ENCODE data around the gene EMC8.
"Not testable (repeated sequence)": the region's sequence is repeated elsewhere in the genome, so short reads cannot be mapped to it uniquely, and the experiment has no call there.

The EMC8 gene

GRCh38 chr16:85810097-85810741 lies 10.9 kb upstream of the EMC8 start:
- Histone ChIP-seq H3K4me1 (ENCODE audit: control insufficient read depth in 1 of 2, insufficient read depth in 2 of 2, low read length in 2 of 2) (no peaks in the 10 kb centered on the region), H3K4me3 (ENCODE audit: low read depth in 1 of 2, low read length in 2 of 2) (no peak overlapping the region), H3K27ac (ENCODE audit: low read length) (no peak overlapping the region), H3K36me3 (ENCODE audit: control insufficient read depth in 1 of 2, insufficient read depth in 2 of 2, low read length in 2 of 2) (peaks cover 15 to 21% of the 10 kb centered on the region in 2 donors), H3K27me3 (ENCODE audit: low read depth, low read length) (no peaks in the 10 kb centered on the region), H3K9me3 (ENCODE audit: control insufficient read depth in 1 of 2, low read length in 2 of 2) (no peaks in the 10 kb centered on the region)

DNA sequence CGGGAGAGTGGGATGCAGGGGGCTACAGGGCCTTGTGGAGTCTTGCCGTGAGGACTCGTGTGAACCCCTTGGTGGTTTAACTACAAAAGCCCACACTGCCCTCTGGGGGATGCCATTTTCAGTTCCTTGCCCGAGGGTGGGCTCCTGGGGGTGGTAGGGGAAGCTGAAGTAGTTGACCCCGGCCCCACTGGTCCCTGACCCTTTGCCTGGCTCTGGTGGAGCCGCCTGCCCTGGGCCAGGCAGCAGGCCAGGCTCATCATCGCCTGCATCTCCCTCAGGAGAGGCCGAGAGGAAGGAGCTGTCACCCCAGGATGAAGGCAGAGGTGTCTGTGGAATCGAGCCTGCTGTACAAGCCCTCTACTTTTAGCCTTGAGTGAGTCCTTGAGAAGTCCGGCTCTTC lies 10.3 kb upstream of the EMC8 start:
- Histone ChIP-seq H3K9me3 (ENCODE audit: control insufficient read depth in 1 of 2, low read length in 2 of 2) (no peaks in the 10 kb centered on the region), H3K4me1 (ENCODE audit: control insufficient read depth in 1 of 2, insufficient read depth in 2 of 2, low read length in 2 of 2) (no peaks in the 10 kb centered on the region), H3K4me3 (ENCODE audit: low read depth in 1 of 2, low read length in 2 of 2) (no peak overlapping the region), H3K36me3 (ENCODE audit: control insufficient read depth in 1 of 2, insufficient read depth in 2 of 2, low read length in 2 of 2) (peaks cover 20 to 27% of the 10 kb centered on the region in 2 donors), H3K27me3 (ENCODE audit: low read depth, low read length) (no peaks in the 10 kb centered on the region), H3K27ac (ENCODE audit: low read length) (no peak overlapping the region)

DNA sequence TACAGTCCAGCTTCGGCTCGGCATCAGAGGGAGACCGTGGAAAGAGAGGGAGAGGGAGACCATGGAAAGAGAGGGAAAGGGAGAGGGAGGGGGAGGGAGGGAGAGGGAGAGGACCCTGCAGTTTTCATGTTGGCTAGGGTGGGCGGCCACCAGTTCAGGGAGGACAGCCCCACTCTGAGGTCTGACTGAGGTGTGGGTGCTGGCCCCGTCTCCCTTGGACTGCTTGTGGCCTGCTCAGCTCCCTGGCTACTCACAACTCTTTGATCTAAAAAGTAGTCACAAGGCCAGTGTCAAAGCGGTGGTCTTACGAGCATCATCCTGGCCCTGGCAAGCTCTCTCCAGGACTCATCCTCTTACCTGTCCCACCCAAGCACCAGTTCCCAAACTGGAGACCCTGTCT lies 9.6 kb upstream of the EMC8 start:
- Histone ChIP-seq H3K27ac (ENCODE audit: low read length) (no peak overlapping the region), H3K9me3 (ENCODE audit: control insufficient read depth in 1 of 2, low read length in 2 of 2) (no peaks in the 10 kb centered on the region), H3K27me3 (ENCODE audit: low read depth, low read length) (no peaks in the 10 kb centered on the region), H3K36me3 (ENCODE audit: control insufficient read depth in 1 of 2, insufficient read depth in 2 of 2, low read length in 2 of 2) (peaks cover 22 to 31% of the 10 kb centered on the region in 2 donors), H3K4me3 (ENCODE audit: low read depth in 1 of 2, low read length in 2 of 2) (no peak overlapping the region), H3K4me1 (ENCODE audit: control insufficient read depth in 1 of 2, insufficient read depth in 2 of 2, low read length in 2 of 2) (no peaks in the 10 kb centered on the region)

- not testable (repeated sequence) for H3K4me3 ChIP-seq (ENCODE audit: low read depth in 1 of 2, low read length in 2 of 2); H3K27ac ChIP-seq (ENCODE audit: low read length); H3K27me3 ChIP-seq (ENCODE audit: low read depth, low read length); H3K9me3 ChIP-seq (ENCODE audit: control insufficient read depth in 1 of 2, low read length in 2 of 2); H3K4me1 ChIP-seq (ENCODE audit: control insufficient read depth in 1 of 2, insufficient read depth in 2 of 2, low read length in 2 of 2)
- H3K36me3 ChIP-seq (ENCODE audit: control insufficient read depth in 1 of 2, insufficient read depth in 2 of 2, low read length in 2 of 2): peaks cover 29 to 39% of the 10 kb centered on the region in 2 donors
Observed at GRCh38 chr16:85808104-85808503, 8.8 kb upstream of the EMC8 start.

- H3K27ac ChIP-seq (ENCODE audit: low read length); H3K9me3 ChIP-seq (ENCODE audit: control insufficient read depth in 1 of 2, low read length in 2 of 2); H3K4me3 ChIP-seq (ENCODE audit: low read depth in 1 of 2, low read length in 2 of 2); H3K4me1 ChIP-seq (ENCODE audit: control insufficient read depth in 1 of 2, insufficient read depth in 2 of 2, low read length in 2 of 2); H3K27me3 ChIP-seq (ENCODE audit: low read depth, low read length): not testable (repeated sequence)
- peaks cover 37 to 44% of the 10 kb centered on the region in 2 donors for H3K36me3 ChIP-seq (ENCODE audit: control insufficient read depth in 1 of 2, insufficient read depth in 2 of 2, low read length in 2 of 2)
Observed at GRCh38 chr16:85807340-85807739, 8.0 kb upstream of the EMC8 start.

GRCh38 chr16:85806539-85806938 lies 7.2 kb upstream of the EMC8 start:
- H3K27me3 ChIP-seq (ENCODE audit: low read depth, low read length): no peaks in the 10 kb centered on the region
- H3K9me3 ChIP-seq (ENCODE audit: control insufficient read depth in 1 of 2, low read length in 2 of 2): no peaks in the 10 kb centered on the region
- H3K36me3 ChIP-seq (ENCODE audit: control insufficient read depth in 1 of 2, insufficient read depth in 2 of 2, low read length in 2 of 2): peaks cover 45 to 52% of the 10 kb centered on the region in 2 donors
- H3K4me1 ChIP-seq (ENCODE audit: control insufficient read depth in 1 of 2, insufficient read depth in 2 of 2, low read length in 2 of 2): peaks cover 0 to 7% of the 10 kb centered on the region in 2 donors
- H3K4me3 ChIP-seq (ENCODE audit: low read depth in 1 of 2, low read length in 2 of 2): no peak overlapping the region
- no peak overlapping the region for H3K27ac ChIP-seq (ENCODE audit: low read length)

DNA sequence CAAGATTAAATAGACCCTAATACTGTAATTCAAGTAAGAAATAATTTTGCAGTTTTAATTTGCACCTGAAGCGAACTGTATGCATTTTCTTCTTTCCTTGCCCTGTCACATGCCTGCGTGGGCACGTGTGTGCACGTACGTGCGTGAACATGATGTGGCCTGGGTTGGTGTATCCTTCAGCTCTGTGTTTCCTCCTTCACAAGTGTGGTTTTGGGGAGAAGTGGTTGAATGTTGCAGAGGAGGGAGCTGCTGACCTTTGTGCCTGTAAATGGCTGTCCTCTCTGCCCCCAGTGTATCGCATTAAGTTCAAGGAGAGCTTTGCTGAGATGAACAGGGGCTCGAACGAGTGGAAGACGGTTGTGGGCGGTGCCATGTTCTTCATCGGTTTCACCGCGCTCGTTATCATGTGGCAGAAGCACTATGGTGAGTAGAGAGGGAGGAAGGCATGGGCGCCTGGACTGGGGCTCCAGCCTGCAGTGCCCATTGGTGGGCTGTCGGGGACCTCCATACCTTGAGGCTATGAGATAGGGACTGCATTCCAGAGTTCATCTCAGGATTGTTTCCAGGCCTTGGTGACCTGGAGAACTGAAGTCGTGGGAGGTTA lies 6.2 kb upstream of the EMC8 start:
- H3K27me3 ChIP-seq (ENCODE audit: low read depth, low read length): no peaks in the 10 kb centered on the region
- no peak overlapping the region for H3K4me3 ChIP-seq (ENCODE audit: low read depth in 1 of 2, low read length in 2 of 2)
- H3K4me1 ChIP-seq (ENCODE audit: control insufficient read depth in 1 of 2, insufficient read depth in 2 of 2, low read length in 2 of 2): peaks cover 0 to 17% of the 10 kb centered on the region in 2 donors
- no peak overlapping the region for H3K27ac ChIP-seq (ENCODE audit: low read length)
- H3K9me3 ChIP-seq (ENCODE audit: control insufficient read depth in 1 of 2, low read length in 2 of 2): no peaks in the 10 kb centered on the region
- H3K36me3 ChIP-seq (ENCODE audit: control insufficient read depth in 1 of 2, insufficient read depth in 2 of 2, low read length in 2 of 2): peaks cover 47 to 56% of the 10 kb centered on the region in 2 donors

GRCh38 chr16:85803570-85803969 lies 4.2 kb upstream of the EMC8 start:
- no peak overlapping the region for H3K4me3 ChIP-seq (ENCODE audit: low read depth in 1 of 2, low read length in 2 of 2)
- peaks cover 0 to 24% of the 10 kb centered on the region in 2 donors for H3K4me1 ChIP-seq (ENCODE audit: control insufficient read depth in 1 of 2, insufficient read depth in 2 of 2, low read length in 2 of 2)
- H3K27me3 ChIP-seq (ENCODE audit: low read depth, low read length): no peaks in the 10 kb centered on the region
- peaks cover 47 to 56% of the 10 kb centered on the region in 2 donors for H3K36me3 ChIP-seq (ENCODE audit: control insufficient read depth in 1 of 2, insufficient read depth in 2 of 2, low read length in 2 of 2)
- H3K9me3 ChIP-seq (ENCODE audit: control insufficient read depth in 1 of 2, low read length in 2 of 2): no peaks in the 10 kb centered on the region
- H3K27ac ChIP-seq (ENCODE audit: low read length): no peak overlapping the region

DNA sequence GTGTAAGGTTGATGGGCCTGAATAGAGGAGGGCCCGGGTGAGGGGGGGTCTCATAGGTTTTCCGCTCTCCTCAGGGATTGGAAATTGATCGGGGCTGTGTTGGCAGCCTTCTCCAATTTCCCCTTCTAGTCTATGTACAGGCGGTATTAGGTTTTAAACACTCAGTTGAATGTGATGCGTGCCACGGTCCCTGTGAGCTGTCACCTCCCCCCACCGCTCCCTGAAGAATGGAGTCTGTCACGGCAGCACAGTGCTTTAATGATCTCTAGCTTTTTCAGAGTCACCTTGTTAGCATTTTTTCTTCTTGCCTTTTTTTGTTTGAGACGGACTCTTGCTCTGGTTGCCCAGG lies 951 bp upstream of the EMC8 start:
- peaks cover 44 to 50% of the 10 kb centered on the region in 2 donors for H3K36me3 ChIP-seq (ENCODE audit: control insufficient read depth in 1 of 2, insufficient read depth in 2 of 2, low read length in 2 of 2)
- H3K27me3 ChIP-seq (ENCODE audit: low read depth, low read length): no peaks in the 10 kb centered on the region
- peak overlapping the region; percentile 88 for H3K27ac ChIP-seq (ENCODE audit: low read length)
- H3K4me1 ChIP-seq (ENCODE audit: control insufficient read depth in 1 of 2, insufficient read depth in 2 of 2, low read length in 2 of 2): peaks cover 4 to 36% of the 10 kb centered on the region in 2 donors
- H3K9me3 ChIP-seq (ENCODE audit: control insufficient read depth in 1 of 2, low read length in 2 of 2): no peaks in the 10 kb centered on the region
- peak overlapping the region; percentile 77 to 98 for H3K4me3 ChIP-seq (ENCODE audit: low read depth in 1 of 2, low read length in 2 of 2)

DNA sequence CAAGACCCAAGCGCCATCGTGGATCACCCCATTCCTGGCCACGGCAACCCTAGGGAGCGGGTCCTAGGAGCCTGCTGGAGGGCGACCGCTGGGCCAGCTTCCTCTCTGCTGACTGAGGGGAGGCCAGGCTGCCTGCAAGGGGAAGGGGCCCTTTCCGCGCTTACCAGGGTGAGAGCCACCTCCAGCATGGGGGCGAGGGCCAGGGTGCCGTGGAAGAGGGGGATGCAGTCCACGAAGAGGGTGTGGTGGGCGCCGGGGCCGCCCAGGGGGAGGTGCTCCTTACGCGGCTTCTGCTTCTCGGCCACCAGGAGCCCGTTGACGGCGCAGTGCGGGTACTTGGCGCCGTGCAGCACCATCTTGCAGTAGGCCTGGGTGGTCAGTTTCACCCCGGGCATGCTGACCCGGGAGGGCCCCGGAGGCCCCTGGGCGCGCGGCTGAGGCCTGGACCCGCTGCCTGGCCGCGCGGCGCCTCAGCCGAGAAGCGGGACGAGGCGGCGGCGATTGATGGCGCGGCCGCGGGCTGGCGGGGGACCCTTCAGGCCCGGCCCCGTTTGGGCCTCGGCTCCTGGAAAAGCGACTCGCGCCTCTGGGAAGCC lies 345 bp downstream of the EMC8 start:
- Histone ChIP-seq H3K27me3 (ENCODE audit: low read depth, low read length) (no peaks in the 10 kb centered on the region), H3K9me3 (ENCODE audit: control insufficient read depth in 1 of 2, low read length in 2 of 2) (no peaks in the 10 kb centered on the region), H3K4me1 (ENCODE audit: control insufficient read depth in 1 of 2, insufficient read depth in 2 of 2, low read length in 2 of 2) (peaks cover 4 to 39% of the 10 kb centered on the region in 2 donors), H3K4me3 (ENCODE audit: low read depth in 1 of 2, low read length in 2 of 2) (peak overlapping the region; percentile 77 to 98), H3K27ac (ENCODE audit: low read length) (peak overlapping the region; percentile 4), H3K36me3 (ENCODE audit: control insufficient read depth in 1 of 2, insufficient read depth in 2 of 2, low read length in 2 of 2) (peaks cover 35 to 44% of the 10 kb centered on the region in 2 donors)

GRCh38 chr16:85798283-85798776 lies 1.0 kb downstream of the EMC8 start:
- Histone ChIP-seq H3K27ac (ENCODE audit: low read length) (peak overlapping the region; percentile 4), H3K4me1 (ENCODE audit: control insufficient read depth in 1 of 2, insufficient read depth in 2 of 2, low read length in 2 of 2) (peaks cover 4 to 39% of the 10 kb centered on the region in 2 donors), H3K9me3 (ENCODE audit: control insufficient read depth in 1 of 2, low read length in 2 of 2) (no peaks in the 10 kb centered on the region), H3K36me3 (ENCODE audit: control insufficient read depth in 1 of 2, insufficient read depth in 2 of 2, low read length in 2 of 2) (peaks cover 37 to 40% of the 10 kb centered on the region in 2 donors), H3K27me3 (ENCODE audit: low read depth, low read length) (no peaks in the 10 kb centered on the region), H3K4me3 (ENCODE audit: low read depth in 1 of 2, low read length in 2 of 2) (peak overlapping the region; percentile 77 to 98)

All from muscle layer of duodenum (tissue), 2 donors.